ENCODE data around the gene PHYKPL. TPM values are rescaled to one million over a fixed set of nuclear protein-coding genes. Genes with fewer than 3 reads are reported as not detected.
A peak's percentile ranks its signal among the peaks of the same experiment; 100 is the strongest.
"Not testable (repeated sequence)": the region's sequence is repeated elsewhere in the genome, so short reads cannot be mapped to it uniquely, and the experiment has no call there.

The PHYKPL gene
- total RNA-seq, 1 experiment from 2014 or later: 17.7 TPM

DNA sequence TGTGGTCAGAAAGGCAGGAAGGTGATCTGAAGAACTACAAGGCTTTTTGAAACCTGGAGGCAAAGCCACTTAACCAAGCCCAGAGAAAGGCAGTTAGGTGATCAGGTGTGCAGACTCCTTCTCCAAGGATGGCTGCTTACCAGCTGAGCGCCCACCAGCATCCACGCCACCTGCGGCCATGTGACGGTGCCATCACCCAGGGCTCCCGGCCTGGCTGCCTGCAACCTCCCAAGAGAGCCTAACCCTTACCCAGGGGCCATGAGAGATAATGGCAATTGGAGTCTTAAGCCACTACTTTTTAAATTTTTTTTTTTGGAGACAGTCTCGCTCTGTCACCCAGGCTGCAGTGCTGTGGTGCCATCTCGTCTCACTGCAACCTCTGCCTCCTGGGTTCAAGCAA lies 33.1 kb upstream of the PHYKPL start:
- DNase-seq (ENCODE audit: low read depth): no peak

DNA sequence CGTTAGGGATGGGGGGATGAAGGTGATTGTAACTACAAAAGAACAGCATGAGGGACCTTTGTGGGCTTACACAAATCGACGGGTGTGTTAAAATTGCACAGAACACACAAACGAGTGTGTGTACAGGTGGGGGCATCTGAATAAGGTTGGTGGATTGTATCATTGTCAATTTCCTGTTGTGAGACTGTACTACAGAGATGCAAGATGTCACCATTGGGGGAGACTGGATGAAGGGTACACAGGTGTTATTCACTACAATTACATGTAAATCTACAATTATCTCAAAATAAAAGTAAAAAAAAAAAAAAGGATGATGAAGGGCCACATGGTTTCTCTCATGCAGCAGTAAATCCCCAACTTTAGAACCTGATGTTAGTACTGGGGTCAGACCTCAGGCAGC lies 31.4 kb upstream of the PHYKPL start:
- no peak for DNase-seq (ENCODE audit: low read depth)

DNA sequence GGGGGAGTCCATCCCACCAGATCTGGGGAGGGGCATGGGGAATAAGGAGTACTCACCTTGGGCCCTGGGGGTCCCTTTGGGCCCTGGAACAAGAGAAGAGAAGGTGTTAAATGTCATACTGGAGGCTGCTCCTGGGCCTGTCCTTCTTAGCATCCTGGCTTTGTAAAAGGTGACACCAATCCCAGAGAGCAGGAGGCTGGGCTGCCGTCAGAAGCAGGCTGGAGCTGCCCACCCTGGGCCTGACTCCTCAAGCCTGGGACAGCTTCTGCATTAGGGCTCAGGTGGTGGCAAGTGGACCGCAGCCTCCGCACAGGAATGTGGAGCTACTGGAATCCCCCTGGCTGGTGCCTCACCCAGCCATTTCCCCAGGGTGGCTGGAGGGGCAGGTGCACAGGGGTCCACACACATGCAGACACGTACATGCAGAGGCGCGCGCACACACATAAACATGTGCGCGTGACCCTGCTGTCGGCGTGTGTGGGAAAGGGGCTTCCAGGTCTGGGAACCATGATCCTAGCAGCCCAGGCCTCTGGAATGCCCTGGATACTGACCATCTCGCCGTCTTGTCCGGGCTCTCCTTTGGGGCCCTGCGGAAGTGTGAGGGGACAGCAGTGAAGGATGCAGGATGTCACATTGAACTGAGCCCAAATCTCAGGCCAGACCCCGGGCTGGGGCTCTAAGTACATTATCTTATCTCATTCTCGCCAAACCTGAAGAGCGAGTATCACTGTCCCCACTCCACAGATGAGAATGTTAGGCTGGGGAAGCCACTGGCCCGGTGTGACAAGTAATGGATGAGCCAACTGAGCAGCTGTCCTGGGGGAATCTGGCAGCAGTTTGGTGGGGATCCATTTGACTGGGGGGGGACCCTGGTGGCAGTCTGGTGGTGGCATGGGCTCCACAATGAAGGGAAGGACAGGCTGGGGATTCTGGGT lies 29.3 kb upstream of the PHYKPL start:
- no peak for DNase-seq (ENCODE audit: low read depth)

DNA sequence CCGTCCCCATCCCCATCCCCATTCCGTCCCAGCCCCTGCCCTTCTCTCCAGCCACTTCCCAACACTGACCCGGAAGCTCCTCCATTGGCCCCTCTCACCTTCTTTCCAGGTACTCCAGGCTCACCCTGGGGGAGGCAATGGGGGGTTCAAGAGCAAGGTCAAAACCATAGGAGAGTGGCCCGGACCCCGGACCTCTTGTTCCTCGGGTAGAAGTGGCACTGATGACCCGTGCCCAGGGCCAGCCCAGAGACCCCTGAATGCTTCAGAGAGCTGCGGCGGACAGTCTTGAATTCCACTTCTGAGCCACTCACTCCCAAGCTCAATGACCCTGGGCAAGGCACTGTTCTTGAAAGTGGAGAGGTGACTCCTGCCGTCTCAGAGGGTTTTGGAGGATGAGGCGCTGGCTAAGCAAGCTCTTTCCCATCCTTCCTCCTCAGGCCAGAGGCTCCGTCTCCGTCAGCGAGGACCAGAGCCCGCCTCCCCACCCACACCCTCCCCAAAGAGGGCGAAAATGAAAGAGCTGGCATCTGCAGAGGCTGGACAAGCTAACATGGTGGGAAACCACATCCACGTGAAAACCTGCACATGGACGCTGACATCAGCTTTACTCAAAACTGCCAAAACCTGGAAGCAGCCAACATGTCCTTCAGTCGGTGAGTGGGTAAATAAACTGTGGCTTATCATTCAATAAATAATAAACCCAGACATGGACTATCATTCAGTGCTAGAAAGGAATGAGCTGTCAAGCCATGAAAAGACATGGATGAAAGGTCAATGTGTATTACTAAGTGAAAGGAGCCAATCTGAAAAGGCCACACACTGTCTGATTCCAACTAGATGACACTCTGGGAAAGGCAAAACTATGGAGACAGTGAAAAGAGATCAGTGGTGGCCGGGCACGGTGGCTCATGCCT lies 27.3 kb upstream of the PHYKPL start:
- no peak for DNase-seq (ENCODE audit: low read depth)

DNA sequence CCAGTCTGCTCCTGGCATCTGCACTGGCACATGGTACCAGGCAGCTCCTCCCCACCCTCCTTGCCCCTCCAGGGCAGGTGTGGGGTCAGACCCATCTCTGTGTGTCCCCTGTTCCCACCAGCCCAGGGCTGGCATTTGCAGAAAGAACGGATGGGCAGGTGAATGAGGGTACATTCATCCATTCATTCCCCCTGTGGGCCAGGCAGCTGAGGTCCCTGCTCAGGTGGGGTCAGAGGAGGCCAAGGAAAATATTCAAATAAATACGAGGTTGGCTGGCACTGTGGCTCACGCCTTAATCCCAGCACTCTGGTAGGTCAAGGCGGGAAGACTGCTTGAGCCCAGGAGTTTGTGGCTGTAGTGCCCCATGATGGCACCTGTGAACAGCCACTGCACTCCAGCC lies 25.0 kb upstream of the PHYKPL start:
- DNase-seq (ENCODE audit: low read depth): no peak

DNA sequence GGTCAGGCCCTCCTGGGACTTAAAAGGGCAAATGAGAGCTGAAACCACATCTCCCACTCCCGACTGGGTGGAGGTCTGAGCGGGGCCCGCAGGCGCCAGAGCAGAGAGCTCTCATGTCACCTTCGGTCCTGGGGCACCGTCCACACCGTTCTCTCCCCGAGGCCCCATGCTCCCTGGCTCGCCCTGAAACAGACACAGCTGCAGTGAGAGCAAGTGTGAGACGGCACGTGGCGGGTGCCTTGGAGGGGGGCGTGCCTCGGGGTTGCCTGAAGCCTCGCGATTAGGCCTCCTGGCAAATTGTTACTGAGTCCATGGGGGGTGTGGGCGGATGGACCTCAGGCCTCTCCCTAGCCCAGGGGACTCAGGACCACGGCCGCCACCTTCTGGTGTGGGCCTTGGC lies 24.1 kb upstream of the PHYKPL start:
- DNase-seq (ENCODE audit: low read depth): no peak

DNA sequence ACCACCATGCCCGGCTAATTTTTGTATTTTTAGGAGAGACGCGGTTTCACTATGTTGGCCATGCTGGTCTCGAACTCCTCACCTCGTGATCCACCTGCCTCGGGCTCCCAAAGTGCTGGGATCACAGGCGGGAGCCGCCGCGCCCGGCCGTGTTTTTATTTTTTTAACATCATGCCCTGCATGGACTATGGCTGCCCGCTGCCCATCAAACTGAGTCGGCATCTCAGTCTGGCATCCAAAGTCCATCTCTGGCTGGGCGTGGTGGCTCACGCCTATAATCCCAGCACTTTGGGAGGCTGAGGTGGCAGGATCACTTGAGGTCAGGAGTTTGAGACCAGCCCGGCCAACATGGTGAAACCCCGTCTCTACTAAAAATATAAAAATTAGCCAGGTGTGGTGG lies 21.0 kb upstream of the PHYKPL start:
- DNase-seq (ENCODE audit: low read depth): not testable (repeated sequence)

DNA sequence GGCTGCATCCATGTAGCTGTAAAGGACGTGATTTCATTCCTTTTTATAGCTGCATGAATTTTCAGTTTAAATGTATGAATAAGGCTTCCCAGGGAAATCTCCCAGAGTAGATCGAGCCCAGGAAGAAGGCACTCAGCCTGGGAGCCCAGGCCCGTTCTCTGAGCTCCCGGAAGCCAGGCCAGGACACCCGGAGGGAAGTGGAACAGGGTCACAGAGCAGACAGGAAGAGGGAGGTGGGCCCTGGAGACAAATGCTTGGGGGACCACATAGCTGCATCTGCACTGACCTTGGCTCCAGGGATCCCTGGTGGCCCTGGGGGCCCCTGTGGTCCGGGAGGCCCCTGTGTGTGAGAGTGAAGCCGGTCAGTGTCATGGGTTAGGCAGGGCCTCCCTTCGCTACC lies 19.7 kb upstream of the PHYKPL start:
- no peak for DNase-seq (ENCODE audit: low read depth)

DNA sequence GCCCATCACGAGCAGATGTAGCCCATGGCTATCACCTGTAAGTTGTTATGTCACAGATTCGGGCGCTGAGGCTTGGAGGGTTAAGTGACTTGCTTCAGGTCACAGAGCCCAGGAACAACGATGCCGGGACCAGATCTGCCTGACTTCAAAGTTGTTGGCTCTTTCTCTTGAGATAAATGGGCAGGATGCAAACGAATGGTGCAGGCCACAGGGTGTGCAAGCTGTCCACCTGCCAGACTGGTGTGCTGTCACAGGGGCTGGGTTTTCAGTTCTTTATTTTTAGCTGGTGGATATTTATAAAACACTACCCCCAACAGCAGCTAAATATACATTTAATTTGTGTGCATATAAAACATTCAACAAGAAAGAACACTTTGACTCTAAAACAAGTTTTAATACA lies 17.7 kb upstream of the PHYKPL start:
- no peak for DNase-seq (ENCODE audit: low read depth)

DNA sequence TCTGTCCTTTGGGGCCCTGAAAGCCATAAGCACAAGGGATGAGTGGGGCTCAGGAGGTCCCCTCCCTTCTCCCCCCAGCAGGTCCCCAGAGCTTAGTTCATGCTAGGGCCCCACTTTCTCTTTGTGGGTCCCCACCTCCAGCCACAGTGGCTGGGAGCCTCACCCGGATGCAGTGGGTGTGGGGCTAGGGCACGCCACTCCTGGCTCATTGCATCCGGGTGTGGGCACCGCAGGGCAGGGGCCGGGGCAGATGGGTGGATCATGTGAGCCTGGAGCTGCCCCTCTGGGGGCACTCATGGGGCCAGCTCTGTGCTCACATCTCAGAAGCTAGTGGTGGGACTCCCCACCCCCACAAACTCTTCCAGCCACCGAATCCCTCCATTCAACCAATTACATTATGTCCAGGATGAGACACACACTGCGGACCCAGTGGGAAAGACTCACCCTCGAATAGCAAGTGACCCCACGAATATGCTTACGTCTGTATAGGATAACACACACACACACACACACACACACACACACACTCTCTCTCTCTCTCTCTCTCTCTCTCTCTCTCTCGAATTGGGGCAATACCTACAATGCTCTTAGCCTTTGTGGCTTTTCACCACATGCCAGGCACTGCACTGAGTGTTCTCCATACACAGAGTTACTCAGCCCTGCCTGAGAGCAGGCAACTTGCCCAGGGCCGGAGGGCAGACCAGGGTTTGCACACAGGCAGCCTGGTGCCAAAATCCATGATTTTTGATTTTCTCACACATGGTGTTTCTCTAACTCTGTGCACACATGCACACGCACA lies 16.8 kb upstream of the PHYKPL start:
- peak; percentile 50 for DNase-seq (ENCODE audit: low read depth)

DNA sequence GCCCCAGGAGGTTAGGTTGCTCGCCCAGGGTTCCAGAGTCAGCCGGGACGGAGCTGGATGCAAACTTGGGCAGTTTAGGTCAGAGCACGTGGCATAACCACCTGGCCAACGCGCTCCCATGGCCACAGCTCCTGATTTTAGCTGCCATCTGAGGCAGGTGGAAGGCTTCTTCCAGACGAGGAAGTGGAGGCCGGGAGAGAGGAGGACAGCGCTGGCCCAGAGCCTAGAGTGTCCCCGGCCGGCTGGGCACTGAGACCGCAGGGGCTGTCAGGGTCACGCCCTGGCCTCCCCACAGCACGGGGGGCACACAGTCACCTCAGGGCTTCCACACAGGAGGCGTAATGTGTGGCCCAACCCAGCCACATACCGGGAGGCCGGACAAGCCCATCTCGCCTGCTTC lies 16.1 kb upstream of the PHYKPL start:
- DNase-seq (ENCODE audit: low read depth): no peak

DNA sequence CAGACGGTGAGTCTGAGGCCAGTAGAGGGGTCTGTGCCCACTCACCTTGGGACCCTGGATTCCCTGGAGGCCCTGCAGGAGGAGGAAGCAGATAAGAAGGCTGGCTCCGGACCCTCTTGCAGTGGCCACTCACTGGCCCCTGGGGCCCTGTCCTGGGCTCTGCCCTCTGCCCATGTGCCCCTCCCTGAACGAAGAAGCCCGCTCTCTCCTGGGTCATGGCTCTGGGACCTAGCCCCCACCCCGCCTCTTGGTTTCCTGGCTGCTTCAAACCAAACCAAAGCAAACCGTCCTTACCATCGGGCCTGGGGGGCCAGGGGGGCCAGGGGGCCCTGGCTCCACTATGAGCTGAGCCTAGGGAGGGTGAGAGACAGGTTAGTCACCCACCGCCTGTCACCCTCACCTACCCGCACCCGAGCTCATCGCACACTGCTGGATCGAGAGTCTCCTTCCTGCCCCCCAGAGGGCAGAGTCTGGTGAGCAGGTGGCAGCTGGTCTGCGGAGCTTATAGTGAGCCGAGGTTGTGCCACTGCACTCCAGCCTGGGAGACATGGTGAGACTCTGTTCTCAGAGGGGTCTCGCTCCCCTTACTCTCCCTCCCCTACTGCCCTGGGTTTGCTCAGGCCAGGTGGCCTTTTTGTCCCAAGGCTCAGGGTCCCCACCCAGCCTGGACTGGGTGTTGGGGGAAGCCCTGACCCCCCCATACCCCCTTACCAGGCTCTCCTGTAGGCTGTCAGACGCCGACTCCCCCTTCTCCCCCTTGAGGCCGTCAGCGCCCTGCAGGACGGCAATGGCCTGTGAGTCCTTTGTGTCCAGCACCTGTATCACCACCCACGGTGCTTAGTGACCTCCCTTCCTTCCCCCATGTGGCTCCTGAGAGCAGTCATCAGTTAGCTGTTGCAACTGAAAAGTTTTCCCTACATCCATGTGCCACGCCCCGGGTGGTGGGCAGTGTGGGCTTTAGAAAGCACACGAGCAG lies 15.2 kb upstream of the PHYKPL start:
- DNase-seq (ENCODE audit: low read depth): no peak

DNA sequence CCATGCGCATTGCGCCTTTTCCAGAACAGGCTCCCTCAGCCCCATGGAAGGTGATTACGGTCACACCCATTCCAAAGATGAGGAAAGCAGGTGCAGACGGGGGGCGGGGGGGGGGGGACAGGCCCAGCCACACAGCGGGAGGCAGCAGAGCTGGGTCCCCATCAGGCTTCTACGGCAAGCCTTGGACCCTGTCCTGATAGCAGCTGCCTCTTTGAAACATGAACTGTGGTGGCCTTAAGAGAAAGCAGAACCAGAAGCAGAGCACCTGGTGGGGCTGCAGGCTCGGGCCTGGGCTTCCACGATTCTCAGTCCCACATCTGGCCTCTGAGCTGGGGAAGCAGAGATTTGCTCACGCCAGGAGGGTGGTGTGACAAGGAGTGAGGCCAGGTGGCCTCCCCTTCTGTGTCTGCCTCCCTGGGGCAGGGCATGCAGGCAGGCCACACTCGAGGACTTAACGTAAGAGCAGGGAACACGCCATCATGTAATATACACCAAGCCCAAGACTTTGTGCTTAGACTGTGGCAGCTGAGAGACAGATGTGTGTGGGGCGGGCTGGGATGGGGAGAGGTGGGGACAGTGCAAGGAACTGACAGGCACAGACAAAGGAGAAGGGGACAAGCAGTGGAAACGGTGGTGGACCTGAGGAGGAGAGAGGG lies 14.2 kb upstream of the PHYKPL start:
- DNase-seq (ENCODE audit: low read depth): no peak

DNA sequence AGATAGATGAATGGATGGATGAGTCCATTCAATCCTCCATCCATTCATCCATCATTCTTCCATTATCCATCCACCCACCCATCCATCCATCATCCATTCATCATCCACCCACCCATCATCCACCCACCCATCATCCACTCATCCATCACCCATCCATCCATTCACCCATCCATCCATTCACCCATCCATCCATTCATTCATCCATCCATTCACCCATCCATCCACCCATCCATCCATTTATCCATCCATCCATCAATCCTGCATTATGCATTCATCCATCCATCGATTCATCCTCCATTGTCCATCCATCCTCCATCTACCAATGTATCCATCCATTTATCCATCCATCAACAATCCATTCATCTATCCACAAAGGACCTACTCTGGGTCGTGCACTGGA lies 12.8 kb upstream of the PHYKPL start:
- DNase-seq (ENCODE audit: low read depth): no peak

DNA sequence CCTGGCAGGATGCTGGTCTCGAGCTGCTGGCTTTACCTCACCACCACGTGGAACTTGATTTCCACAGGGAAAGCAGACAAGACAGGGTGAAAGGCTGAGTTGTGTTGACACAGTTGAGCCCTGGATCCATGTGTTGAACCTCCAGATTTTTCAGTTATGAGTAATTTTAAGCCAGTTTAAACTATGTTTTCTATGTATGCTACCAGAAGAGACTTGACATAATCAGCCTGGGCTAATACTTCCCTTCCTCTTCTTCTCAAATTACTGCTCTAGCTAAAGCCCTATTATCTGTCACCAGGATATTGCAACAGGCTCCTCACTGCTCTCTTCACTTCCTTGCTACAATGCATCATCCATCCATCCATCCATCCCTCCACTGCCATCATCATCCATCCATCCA lies 12.0 kb upstream of the PHYKPL start:
- peak; percentile 24 for DNase-seq (ENCODE audit: low read depth)

DNA sequence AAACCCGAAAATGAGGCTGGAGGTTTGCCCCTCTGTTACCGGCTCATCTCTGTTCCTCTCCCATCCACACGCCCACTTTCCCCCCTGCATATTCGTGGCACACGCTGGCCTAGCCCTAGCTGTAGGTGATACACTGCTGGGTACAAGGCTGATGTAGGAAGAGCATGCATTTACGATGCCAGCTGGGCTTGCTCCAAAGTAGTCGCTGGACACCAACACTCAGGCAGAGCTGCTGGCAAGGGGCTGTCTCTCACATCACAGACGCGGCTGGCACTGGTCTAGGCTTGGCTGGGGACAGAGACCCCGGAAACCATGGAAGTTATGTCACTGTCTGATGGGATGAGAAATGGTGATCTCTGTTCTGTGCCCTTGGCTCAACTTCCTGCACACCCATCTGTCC lies 9.8 kb upstream of the PHYKPL start:
- DNase-seq (ENCODE audit: low read depth): no peak

DNA sequence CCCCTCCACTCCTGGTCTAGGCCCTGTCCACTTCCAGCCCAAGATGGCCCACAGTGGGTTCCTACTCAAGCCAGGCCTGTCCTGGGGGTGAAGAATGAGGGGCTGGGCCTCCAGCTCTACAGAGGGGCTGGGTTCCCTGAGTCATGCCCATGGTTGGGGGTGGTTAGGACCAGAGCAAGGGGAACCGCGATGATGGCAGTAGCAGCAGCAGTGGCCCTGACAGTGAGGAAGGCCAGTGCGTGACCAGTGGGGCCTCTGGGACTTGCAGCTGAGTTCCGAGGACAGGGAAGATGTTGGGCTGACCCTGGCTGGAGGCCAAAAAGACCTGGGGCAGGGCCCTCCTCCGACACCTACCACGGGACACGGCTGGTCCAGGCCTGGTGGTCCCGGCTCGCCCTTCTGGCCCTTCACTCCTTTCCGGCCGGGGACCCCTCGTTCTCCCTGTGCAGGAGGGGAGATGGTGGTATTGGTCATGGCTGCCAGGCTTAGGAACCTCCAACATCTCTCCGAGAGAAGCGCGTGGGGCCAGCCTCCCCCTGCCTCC lies 9.2 kb upstream of the PHYKPL start:
- DNase-seq (ENCODE audit: low read depth): no peak

DNA sequence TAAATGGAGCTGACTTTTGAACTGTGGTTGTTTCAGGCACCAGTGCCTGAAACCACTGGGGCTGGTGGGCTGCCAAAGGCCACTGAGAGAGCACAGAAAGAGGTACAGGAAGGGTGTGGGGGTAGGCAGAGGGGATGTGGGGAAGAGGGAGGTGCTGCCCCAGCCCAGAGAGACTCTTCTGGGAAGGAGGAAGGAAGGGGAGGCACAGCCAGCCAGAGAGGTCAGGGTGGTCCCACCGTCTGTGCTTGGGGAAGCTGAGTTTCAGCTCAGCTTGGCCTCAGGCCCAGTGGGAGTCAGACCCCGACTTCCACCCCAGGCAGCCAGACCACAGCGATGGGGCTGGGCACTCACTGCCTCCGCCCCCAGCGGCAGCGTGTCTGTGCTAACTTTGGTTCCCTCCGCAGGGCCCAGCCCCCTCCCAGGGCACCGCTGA lies 8.6 kb upstream of the PHYKPL start:
- DNase-seq (ENCODE audit: low read depth): no peak

DNA sequence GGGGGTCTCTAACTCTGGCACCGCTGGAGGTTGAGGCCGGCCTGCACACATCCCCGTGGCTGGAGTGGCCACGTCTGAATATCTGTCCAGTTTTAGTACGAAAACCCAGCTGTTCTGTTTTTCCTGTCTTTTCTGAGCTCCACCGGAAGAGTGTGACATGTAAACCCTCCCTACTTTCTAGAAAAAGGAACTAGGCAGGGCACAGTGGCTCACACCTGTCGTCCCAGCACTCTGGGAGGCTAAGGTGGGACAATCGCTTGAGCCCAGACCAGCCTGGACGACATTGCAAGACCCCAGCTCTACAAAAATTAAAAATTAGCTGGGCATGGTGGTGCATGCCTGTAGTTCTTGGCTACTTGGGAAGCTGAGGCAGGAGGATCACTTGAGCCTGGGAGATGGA lies 8.2 kb upstream of the PHYKPL start:
- DNase-seq (ENCODE audit: low read depth): no peak

DNA sequence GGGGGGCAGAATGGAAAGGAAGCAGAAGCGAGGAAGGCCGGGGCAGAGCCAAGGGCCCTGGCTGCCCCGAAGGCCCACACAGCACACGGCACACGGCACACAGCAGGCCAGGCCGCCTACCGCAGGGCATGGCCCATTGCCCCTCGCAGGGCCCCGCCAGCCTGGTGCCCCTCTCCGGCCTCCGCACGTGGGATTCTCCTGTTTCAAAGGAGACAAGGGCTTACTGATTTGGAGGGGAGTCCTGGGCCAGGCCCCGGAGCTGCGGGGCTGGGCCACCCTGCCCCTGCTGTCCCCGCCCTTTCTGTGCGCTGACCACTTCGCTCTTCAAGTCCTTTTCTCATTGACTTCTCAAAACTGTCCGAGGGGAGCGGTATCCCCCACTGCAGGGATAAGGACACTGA lies 7.7 kb upstream of the PHYKPL start:
- DNase-seq (ENCODE audit: low read depth): no peak

All from LHCN-M2 (cell line).